ENCODE data around the gene ARF3. TPM values are rescaled to one million over a fixed set of nuclear protein-coding genes. Genes with fewer than 3 reads are reported as not detected.

The ARF3 gene
- total and polyA plus RNA-seq, 2 of the 13 experiments (the other 11 are each of a cell fraction or from before 2014, with no cell fraction given) = 53.8 to 57.9 TPM

GRCh38 chr12:48956279-48957140 is 777 bp downstream of the ARF3 start (continued):
- TF ChIP-seq IKZF4 (CRISPR knock-in tag; IDR thresholded peaks at IDR 0.05; ENCODE audit: borderline replicate concordance, low read depth, not compliant biosample characterization) (peak; percentile 48), ZNF605 (CRISPR knock-in tag; IDR thresholded peaks at IDR 0.05) (0 out of 2 replicates have a peak, but pooled peaks have one; percentile 13), ZNF124 (CRISPR knock-in tag; IDR thresholded peaks at IDR 0.05) (no peak), YEATS2 (CRISPR knock-in tag; IDR thresholded peaks at IDR 0.05; ENCODE audit: borderline replicate concordance) (peak; percentile 15; the same call in 1 of the 2 replicates), ZMAT3 (CRISPR knock-in tag; conservative IDR thresholded peaks at IDR 0.05) (0 out of 2 replicates have a peak, but pooled peaks have one; percentile 3), ZFP36L1 (CRISPR knock-in tag; IDR thresholded peaks at IDR 0.05) (no peak), MAZ (IDR thresholded peaks at IDR 0.05; ENCODE audit: borderline replicate concordance, low read depth, low read length) (0 out of 2 replicates have a peak, but pooled peaks have one; percentile 19), MAZ (CRISPR knock-in tag; IDR thresholded peaks at IDR 0.05; ENCODE audit: low read depth) (peak; percentile 31; the same call in 1 of the 2 replicates), NFATC3 (CRISPR knock-in tag; IDR thresholded peaks at IDR 0.05) (no peak), PAXIP1 (CRISPR knock-in tag; conservative IDR thresholded peaks at IDR 0.05) (no peak), ZSCAN25 (CRISPR knock-in tag; IDR thresholded peaks at IDR 0.05) (peak; percentile 76), ESRRA (CRISPR knock-in tag; IDR thresholded peaks at IDR 0.05; ENCODE audit: low read depth) (0 out of 2 replicates have a peak, but pooled peaks have one; percentile 8), CREB1 (IDR thresholded peaks at IDR 0.05) (no peak), CREB1 (CRISPR knock-in tag; IDR thresholded peaks at IDR 0.05) (peak; percentile 54)
- TF ChIP-seq, protein P1, sequence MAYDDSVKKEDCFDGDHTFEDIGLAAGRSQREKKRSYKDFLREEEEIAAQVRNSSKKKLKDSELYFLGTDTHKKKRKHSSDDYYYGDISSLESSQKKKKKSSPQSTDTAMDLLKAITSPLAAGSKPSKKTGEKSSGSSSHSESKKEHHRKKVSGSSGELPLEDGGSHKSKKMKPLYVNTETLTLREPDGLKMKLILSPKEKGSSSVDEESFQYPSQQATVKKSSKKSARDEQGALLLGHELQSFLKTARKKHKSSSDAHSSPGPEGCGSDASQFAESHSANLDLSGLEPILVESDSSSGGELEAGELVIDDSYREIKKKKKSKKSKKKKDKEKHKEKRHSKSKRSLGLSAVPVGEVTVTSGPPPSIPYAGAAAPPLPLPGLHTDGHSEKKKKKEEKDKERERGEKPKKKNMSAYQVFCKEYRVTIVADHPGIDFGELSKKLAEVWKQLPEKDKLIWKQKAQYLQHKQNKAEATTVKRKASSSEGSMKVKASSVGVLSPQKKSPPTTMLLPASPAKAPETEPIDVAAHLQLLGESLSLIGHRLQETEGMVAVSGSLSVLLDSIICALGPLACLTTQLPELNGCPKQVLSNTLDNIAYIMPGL (CRISPR knock-in tag; IDR thresholded peaks at IDR 0.05; ENCODE audit: borderline replicate concordance in 1 of 2, low read depth in 1 of 2) = peak in 1 of 2 experiments; percentile 7; a peak in 1 of 4 replicates
- TF ChIP-seq, protein P2, sequence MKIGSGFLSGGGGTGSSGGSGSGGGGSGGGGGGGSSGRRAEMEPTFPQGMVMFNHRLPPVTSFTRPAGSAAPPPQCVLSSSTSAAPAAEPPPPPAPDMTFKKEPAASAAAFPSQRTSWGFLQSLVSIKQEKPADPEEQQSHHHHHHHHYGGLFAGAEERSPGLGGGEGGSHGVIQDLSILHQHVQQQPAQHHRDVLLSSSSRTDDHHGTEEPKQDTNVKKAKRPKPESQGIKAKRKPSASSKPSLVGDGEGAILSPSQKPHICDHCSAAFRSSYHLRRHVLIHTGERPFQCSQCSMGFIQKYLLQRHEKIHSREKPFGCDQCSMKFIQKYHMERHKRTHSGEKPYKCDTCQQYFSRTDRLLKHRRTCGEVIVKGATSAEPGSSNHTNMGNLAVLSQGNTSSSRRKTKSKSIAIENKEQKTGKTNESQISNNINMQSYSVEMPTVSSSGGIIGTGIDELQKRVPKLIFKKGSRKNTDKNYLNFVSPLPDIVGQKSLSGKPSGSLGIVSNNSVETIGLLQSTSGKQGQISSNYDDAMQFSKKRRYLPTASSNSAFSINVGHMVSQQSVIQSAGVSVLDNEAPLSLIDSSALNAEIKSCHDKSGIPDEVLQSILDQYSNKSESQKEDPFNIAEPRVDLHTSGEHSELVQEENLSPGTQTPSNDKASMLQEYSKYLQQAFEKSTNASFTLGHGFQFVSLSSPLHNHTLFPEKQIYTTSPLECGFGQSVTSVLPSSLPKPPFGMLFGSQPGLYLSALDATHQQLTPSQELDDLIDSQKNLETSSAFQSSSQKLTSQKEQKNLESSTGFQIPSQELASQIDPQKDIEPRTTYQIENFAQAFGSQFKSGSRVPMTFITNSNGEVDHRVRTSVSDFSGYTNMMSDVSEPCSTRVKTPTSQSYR (CRISPR knock-in tag; IDR thresholded peaks at IDR 0.05; ENCODE audit: borderline replicate concordance) = peak; percentile 68; the same call in 1 of the 2 replicates

Measured in HepG2 (cell line).